Keratinocyte (primary cell): ENCODE results near the gene OR51A4.

Experiments
- EZH2 ChIP-seq: IDR thresholded peaks from one replicate; pipeline ENCODE4 v1.6.1; 2012; ENCODE audit warnings: inconsistent platforms, mild to moderate bottlenecking, low read length, moderate library complexity
- TF ChIP-seq, protein P1 (sequence below), 3 experiments: IDR thresholded peaks in 1 of 3; conservative IDR thresholded peaks in 1 of 3; optimal IDR thresholded peaks in 1 of 3; 2 replicates in 2 of 3; 3 replicates in 1 of 3; pipeline versions ENCODE3 to v1.5.1; 2011; ENCODE audit warnings: low read length in 3 of 3, mild to moderate bottlenecking in 3 of 3, moderate library complexity in 2 of 3, control low read depth in 1 of 3, inconsistent platforms in 1 of 3; ENCODE audit not compliant: insufficient read depth in 2 of 3; ENCODE audit errors: extremely low read depth in 1 of 3

- TF ChIP-seq, protein P1, sequence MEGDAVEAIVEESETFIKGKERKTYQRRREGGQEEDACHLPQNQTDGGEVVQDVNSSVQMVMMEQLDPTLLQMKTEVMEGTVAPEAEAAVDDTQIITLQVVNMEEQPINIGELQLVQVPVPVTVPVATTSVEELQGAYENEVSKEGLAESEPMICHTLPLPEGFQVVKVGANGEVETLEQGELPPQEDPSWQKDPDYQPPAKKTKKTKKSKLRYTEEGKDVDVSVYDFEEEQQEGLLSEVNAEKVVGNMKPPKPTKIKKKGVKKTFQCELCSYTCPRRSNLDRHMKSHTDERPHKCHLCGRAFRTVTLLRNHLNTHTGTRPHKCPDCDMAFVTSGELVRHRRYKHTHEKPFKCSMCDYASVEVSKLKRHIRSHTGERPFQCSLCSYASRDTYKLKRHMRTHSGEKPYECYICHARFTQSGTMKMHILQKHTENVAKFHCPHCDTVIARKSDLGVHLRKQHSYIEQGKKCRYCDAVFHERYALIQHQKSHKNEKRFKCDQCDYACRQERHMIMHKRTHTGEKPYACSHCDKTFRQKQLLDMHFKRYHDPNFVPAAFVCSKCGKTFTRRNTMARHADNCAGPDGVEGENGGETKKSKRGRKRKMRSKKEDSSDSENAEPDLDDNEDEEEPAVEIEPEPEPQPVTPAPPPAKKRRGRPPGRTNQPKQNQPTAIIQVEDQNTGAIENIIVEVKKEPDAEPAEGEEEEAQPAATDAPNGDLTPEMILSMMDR (optimal IDR thresholded peaks at IDR 0.05 in 1 of 3, IDR thresholded peaks at IDR 0.05 in 1 of 3, conservative IDR thresholded peaks at IDR 0.05 in 1 of 3; ENCODE audit: extremely low read depth in 1 of 3, insufficient read depth in 2 of 3, low read length in 3 of 3), result no peak
- no peak for TF ChIP-seq EZH2
These were observed 20.8 kb downstream of the OR51A4 start for GRCh38 chr11:4926608-4927007.
